Subcutaneous adipose tissue (tissue), 4 donors: Measurements from ENCODE around the gene ZNF593OS. TPM values are rescaled to one million over a fixed set of nuclear protein-coding genes. Genes with fewer than 3 reads are reported as not detected.

Experiments
- total RNA-seq, 4 donors: library from RNA; depleted of rRNA; stranded (reverse); fragments of >200 nt; gene quantifications; one replicate each; pipeline ENCODE4 v1.1.0, GENCODE V29; 2016
- TF ChIP-seq, protein P1 (sequence below): fragments of 450-650 bp; IDR thresholded peaks from one replicate; pipeline ENCODE4 v1.5.1; 2016; ENCODE audit warnings: low read depth, mild to moderate bottlenecking, control low read depth, antibody characterized with exemption, moderate library complexity

Gene ZNF593OS
- total RNA-seq, 4 donors from 2014 or later, result not detected

DNA sequence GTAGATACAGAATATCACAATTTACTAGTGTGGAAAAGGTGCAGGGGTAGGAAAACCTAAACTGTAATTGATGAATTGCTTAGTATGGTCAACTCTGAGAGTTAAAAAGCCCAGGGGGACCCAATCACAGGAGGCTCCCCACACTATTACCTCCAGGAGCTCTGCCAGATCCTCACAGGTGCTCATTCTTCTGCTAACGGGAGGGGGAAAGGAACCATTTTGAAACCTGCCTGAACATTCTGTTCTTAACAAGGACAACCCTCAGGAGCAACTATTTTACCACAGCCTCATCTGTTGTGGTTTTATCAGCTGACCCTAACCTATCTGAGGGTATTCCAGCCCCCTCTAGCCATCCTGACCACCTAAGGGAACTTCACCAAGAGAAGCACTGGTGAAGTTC is 40.9 kb downstream of the ZNF593OS start:
- TF ChIP-seq, protein P1, sequence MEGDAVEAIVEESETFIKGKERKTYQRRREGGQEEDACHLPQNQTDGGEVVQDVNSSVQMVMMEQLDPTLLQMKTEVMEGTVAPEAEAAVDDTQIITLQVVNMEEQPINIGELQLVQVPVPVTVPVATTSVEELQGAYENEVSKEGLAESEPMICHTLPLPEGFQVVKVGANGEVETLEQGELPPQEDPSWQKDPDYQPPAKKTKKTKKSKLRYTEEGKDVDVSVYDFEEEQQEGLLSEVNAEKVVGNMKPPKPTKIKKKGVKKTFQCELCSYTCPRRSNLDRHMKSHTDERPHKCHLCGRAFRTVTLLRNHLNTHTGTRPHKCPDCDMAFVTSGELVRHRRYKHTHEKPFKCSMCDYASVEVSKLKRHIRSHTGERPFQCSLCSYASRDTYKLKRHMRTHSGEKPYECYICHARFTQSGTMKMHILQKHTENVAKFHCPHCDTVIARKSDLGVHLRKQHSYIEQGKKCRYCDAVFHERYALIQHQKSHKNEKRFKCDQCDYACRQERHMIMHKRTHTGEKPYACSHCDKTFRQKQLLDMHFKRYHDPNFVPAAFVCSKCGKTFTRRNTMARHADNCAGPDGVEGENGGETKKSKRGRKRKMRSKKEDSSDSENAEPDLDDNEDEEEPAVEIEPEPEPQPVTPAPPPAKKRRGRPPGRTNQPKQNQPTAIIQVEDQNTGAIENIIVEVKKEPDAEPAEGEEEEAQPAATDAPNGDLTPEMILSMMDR, result no peak

DNA sequence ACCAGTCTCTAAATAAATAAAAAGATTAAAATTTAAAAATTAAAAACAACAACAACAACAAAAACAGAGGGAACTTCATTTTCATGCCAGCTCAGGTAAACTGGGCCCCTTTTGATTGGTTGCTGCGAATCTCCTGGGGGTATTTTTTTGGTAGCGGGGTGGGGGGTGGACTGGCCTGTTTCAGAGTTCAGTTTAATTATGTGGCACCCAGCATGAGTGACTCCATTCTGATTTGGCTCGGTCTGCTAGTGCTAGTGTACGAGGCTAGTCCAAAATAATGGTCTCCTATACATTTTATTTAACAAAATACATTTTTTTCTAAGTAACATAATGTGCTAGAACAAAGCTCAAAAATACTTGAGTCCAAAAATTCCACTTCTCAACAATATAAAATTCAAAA is 41.9 kb downstream of the ZNF593OS start:
- TF ChIP-seq, protein P1, result no peak

DNA sequence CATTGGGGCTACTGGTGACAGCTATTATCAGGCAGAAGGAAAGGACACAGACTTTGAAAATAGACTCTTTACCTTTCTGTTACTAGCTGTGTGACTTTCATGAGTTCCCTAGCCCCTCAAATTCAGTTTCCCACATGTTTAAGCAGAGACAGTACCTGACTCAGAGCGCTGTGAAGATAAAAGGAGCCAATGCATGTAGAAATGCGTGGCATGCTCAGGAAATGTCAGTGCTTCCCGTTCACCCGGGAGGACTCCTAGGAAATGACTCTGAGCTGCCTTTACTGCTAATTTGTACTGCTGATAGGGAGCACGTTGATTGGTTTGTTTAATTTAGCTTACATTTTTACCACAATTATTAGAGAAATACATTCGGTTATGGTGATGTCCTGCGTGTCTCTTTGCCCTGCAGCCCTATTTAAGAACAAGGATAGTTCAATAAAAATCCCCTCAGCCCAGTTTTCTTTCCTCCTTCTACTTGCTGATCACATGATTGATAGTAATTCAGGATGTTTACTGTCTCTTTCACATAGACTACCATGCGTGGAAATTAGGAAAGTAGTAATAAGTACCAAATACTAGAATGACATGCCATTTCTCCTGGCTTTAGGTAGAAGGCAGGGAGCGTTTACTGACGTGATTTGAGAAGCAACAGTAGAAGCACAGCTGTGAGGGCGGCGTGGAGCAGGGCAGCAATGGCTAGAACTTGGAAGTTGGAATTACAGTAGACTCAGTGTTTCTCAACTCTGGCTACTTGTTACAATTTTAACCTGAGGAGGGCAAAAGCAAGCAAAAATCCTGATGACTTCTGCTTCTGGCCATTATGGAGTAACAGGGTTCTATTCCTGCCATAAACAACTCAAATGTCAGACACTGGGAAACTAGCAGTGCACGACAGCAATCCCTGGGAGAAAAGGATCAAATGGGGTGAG is 44.1 kb downstream of the ZNF593OS start:
- TF ChIP-seq, protein P1, result no peak

DNA sequence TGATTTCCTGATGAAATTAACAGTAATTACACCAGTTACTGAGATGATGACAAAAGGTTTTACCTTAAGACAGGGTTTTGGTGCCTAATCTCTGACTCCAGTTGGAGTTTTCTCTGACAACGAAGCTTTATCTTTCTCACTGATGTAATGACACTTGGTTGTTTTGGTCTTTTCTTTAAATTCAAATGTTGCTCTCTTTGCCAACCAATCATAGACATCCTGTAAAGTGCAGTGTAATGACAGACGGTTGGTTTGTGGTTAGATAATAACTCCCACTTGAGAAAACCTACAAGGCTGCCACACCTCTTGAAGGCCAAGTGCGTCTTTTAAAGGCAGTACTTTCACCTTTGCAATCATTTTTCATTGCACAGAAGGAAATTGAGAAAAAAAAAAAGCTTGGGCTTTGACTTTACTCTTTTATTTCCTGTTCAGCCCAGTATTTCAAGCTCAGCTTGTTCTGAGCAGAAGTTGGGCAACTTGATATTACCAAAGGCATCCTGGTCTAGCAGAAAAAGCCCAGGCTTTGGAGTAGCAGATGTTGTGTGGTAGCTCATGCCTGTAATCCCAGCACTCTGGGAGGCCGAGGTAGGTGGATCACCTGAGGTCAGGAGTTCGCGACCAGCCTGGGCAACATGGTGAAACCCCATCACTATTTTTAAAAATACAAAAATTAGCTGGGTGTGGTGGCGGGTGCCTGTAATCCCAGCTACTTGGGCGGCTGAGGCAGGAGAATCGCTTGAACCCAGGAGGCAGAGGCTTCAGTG is 45.1 kb downstream of the ZNF593OS start:
- TF ChIP-seq, protein P1, result no peak

DNA sequence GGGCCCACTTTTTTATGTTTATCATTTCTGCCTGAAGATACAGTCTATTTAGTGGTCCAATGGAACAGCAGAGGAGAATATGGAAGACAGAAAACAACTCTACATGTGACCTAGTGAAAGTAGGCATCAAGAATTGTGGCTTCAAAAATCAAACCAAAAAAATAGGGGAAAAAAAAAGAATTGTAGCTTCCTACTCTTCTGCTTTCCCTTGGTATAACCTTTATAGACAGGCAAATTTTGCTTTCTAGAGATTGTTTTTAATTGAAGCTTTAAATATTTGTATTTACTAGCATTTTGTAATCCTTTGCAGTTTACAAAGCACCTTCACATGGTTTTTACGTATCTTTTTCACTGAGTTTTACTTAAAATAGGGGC is 45.7 kb downstream of the ZNF593OS start:
- TF ChIP-seq, protein P1, result no peak

DNA sequence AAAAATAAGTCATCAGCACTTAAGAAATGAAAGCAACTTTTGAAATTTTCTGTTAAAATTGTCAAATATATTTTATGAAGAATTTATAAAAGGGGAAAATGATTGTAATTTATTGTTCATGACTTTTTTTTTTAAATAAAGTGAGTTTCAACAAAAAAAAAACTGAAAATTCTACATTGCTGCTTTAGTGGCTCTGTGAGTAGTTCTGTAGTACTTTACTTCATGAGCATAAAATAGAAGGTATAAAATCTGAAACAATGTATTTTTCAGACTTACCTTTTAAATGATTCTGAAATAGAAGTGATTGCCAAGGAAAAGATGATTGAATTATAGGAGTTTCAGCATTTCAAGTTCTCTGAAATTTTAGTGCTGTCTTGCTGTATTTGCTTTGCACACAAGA is 46.2 kb downstream of the ZNF593OS start:
- TF ChIP-seq, protein P1, result no peak
